K562 (cell line): ENCODE results near the gene DAPK2. TPM values are rescaled to one million over a fixed set of nuclear protein-coding genes. Genes with fewer than 3 reads are reported as not detected.

Experiments used
- ATAC-seq: fragments of 200-7000 bp; cut with Tn5 transposase; 3 replicates; pipeline ENCODE4 v1.9.1; 2020; ENCODE audit warnings: moderate library complexity
- BruUV-seq: library from RNA; stranded (reverse); fragments of 400-500 nt; replicated peaks from 2 replicates; lab custom pipeline; 2021; lab: Mats Ljungman, UMichigan
- CTCF ChIA-PET: fragments of 300-600 bp; formaldehyde crosslinking; extraction: SDS; loops from one replicate; lab custom pipeline; 2021; ENCODE audit warnings: low intra/inter-chr PET ratio; lab: Yijun Ruan, JAX
- POLR2A ChIA-PET: fragments of 300-600, 350-650 bp; sonication (Branson Sonifier 250); formaldehyde crosslinking; extraction: SDS; loops from one replicate; lab custom pipeline; 2021; ENCODE audit warnings: antibody characterized with exemption, inconsistent platforms; lab: Yijun Ruan, JAX
- DNase-seq, 4 experiments: peaks; one replicate each; pipeline versions ENCODE4 v3.0.0 to v3.0.0-alpha.2; 2011 to 2018; ENCODE audit warnings: low spot score in 3 of 4, mixed read lengths in 3 of 4; ENCODE audit errors: extremely low read depth in 1 of 4
- FAIRE-seq: peaks from 2 replicates; lab custom pipeline; 2011; peaks lifted over from hg19 to GRCh38; lab: Jason Lieb, UNC
- H2AFZ ChIP-seq: 2 replicates; pipeline ENCODE4 v1.6.0; 2011; ENCODE audit warnings: low read depth, low read length, control low read depth, inconsistent platforms
- H3K27ac ChIP-seq: fragments of 200-600 bp; 3 replicates; pipeline ENCODE4 v1.8.0; 2011; ENCODE audit warnings: low read depth, mild to moderate bottlenecking, control low read depth, inconsistent platforms, low read length, moderate library complexity, mixed read lengths; ENCODE audit errors: extremely low read depth
- H3K27me3 ChIP-seq, 2 experiments: fragments of 300-600 bp in 1 of 2; 2 replicates in 1 of 2; 3 replicates in 1 of 2; pipeline versions ENCODE4 v1.6.0 to v1.8.0; 2011; ENCODE audit warnings: inconsistent platforms in 2 of 2, low read length in 2 of 2, mild to moderate bottlenecking in 1 of 2, mixed read lengths in 1 of 2, moderate library complexity in 1 of 2; ENCODE audit not compliant: control insufficient read depth in 2 of 2, insufficient read depth in 2 of 2
- H3K36me3 ChIP-seq: fragments of 300-600 bp; 3 replicates; pipeline ENCODE4 v1.8.0; 2011; ENCODE audit warnings: mild to moderate bottlenecking, low read length, inconsistent platforms; ENCODE audit not compliant: control insufficient read depth, insufficient read depth
- H3K4me1 ChIP-seq, 2 experiments: fragments of 200-600 bp in 1 of 2; replicated peaks in 1 of 2; 2 replicates in 1 of 2; 3 replicates in 1 of 2; pipeline versions ENCODE4 v1.5.1 to v1.8.0; 2011; ENCODE audit warnings: inconsistent platforms in 2 of 2, low read length in 2 of 2, mild to moderate bottlenecking in 1 of 2, mixed read lengths in 1 of 2, moderate library complexity in 1 of 2; ENCODE audit not compliant: control insufficient read depth in 2 of 2, insufficient read depth in 2 of 2
- H3K4me2 ChIP-seq: 2 replicates; pipeline ENCODE4 v1.6.1; 2011; ENCODE audit warnings: low read length, control low read depth, inconsistent platforms, mixed read lengths; ENCODE audit not compliant: insufficient read depth
- H3K4me3 ChIP-seq: fragments of 200-600 bp; sonication (generic), shearing (Covaris generic); 2 replicates; pipeline ENCODE4 v1.5.1; 2016; ENCODE audit warnings: control low read depth, inconsistent platforms
- H3K79me2 ChIP-seq: fragments of 200-600 bp; 3 replicates; pipeline ENCODE4 v1.8.0; 2011; ENCODE audit warnings: low read length, inconsistent platforms; ENCODE audit not compliant: control insufficient read depth, insufficient read depth
- H3K9ac ChIP-seq, 2 experiments: 2 replicates each; pipeline versions ENCODE4 v1.6.0 to v1.6.1; 2011; ENCODE audit warnings: low read depth in 2 of 2, low read length in 2 of 2, control low read depth in 1 of 2, inconsistent platforms in 1 of 2, mild to moderate bottlenecking in 1 of 2, mixed read lengths in 1 of 2; ENCODE audit not compliant: insufficient read depth in 1 of 2
- H3K9me1 ChIP-seq: one replicate; pipeline ENCODE4 v1.6.0; 2011; ENCODE audit warnings: inconsistent platforms, mild to moderate bottlenecking, low read length, moderate library complexity; ENCODE audit not compliant: control insufficient read depth, insufficient read depth
- H3K9me3 ChIP-seq: replicated peaks from 2 replicates; pipeline ENCODE4 v1.5.1; 2011; ENCODE audit warnings: low read depth, low read length, inconsistent platforms; ENCODE audit not compliant: control insufficient read depth, insufficient read depth
- H4K20me1 ChIP-seq: replicated peaks from 2 replicates; pipeline ENCODE4 v1.6.1; 2011; ENCODE audit warnings: low read length, inconsistent platforms, mixed read lengths; ENCODE audit not compliant: control insufficient read depth, insufficient read depth
- BCOR ChIP-seq: fragments of 450-650 bp; IDR thresholded peaks from 2 replicates; pipeline ENCODE4 v1.6.1; 2016
- EZH2 ChIP-seq: IDR thresholded peaks from 2 replicates; pipeline ENCODE4 v1.6.1; 2012; ENCODE audit warnings: low read depth, mild to moderate bottlenecking, inconsistent platforms, low read length, borderline replicate concordance
- FOXP1 ChIP-seq: sonication (generic); formaldehyde crosslinking; IDR thresholded peaks from 2 replicates; pipeline ENCODE4 v1.8.0; 2022; ENCODE audit warnings: mild to moderate bottlenecking, missing genetic modification reagents
- GTF2A2 ChIP-seq: IDR thresholded peaks from 2 replicates; pipeline ENCODE4 v1.6.1; 2016; ENCODE audit warnings: mild to moderate bottlenecking, missing genetic modification characterization, missing compliant biosample characterization
- HSF4 ChIP-seq: fragments of 250-450 bp; sonication (Bioruptor Pico); IDR thresholded peaks from 2 replicates; pipeline ENCODE4 v2.1.2; 2022; ENCODE audit warnings: mild to moderate bottlenecking, moderate library complexity, borderline replicate concordance
- RBM14 ChIP-seq: fragments of 200-400 bp; formaldehyde crosslinking; IDR thresholded peaks from 2 replicates; pipeline ENCODE4 v1.6.1; 2018; ENCODE audit warnings: low read depth, mild to moderate bottlenecking, low read length, moderate library complexity, borderline replicate concordance; ENCODE audit not compliant: insufficient read depth
- SMAD3 ChIP-seq: fragments of 450-650 bp; formaldehyde crosslinking; conservative IDR thresholded peaks from 2 replicates; pipeline ENCODE4 v1.4.0; 2020; ENCODE audit warnings: mild to moderate bottlenecking
- STAT5A ChIP-seq: IDR thresholded peaks from 2 replicates; pipeline ENCODE4 v1.6.1; 2012; ENCODE audit warnings: low read length, inconsistent platforms, borderline replicate concordance
- TFAP4 ChIP-seq: sonication (generic); formaldehyde crosslinking; IDR thresholded peaks from 2 replicates; pipeline ENCODE4 v1.8.0; 2022; ENCODE audit warnings: missing genetic modification reagents, mild to moderate bottlenecking, moderate library complexity, borderline replicate concordance
- XRCC3 ChIP-seq: fragments of 450-650 bp; IDR thresholded peaks from 2 replicates; pipeline ENCODE4 v1.6.1; 2017; ENCODE audit warnings: mild to moderate bottlenecking, moderate library complexity
- ZNF280A ChIP-seq: fragments of 450-650 bp; IDR thresholded peaks from 2 replicates; pipeline ENCODE4 v1.6.1; 2018; ENCODE audit warnings: mild to moderate bottlenecking, low read depth; ENCODE audit not compliant: partially characterized antibody
- ZNF583 ChIP-seq: fragments of 250-450 bp; sonication (Bioruptor Pico); IDR thresholded peaks from 2 replicates; pipeline ENCODE4 v1.4.0; 2020
- WGBS: fragments of 100-300 bp; shearing (Covaris generic); methylation state at CpG from one replicate; pipeline ENCODE4 v1.1.6; 2016; ENCODE audit warnings: low coverage, mixed read lengths; ENCODE audit not compliant: insufficient coverage; ENCODE audit errors: missing lambda C conversion rate; 5-methylcytosine and 5-hydroxymethylcytosine counted together
- in situ Hi-C: fragments of 300-500 bp; cut with MboI; formaldehyde crosslinking; loops from 4 replicates; pipeline ENCODE4 v1.15.0; 2018; ENCODE audit warnings: inconsistent platforms, mixed read lengths
- intact Hi-C: fragments of 100-400 bp; cut with micrococcal nuclease; formaldehyde crosslinking; loops from 2 replicates; pipeline ENCODE4 v1.14.2; 2022
- polyA plus RNA-seq, 8 experiments: library from polyadenylated mRNA; depleted of rRNA in 4 of 8; stranded (reverse) in 5 of 8; unstranded in 3 of 8; fragments of >200 nt; fragmentation: Nextera tagmentation in 2 of 8; fragmentation: Illumina TruSeq in 1 of 8; extraction: Ambion mirVana in 2 of 8; extraction: Trizol in 1 of 8; gene quantifications; 2 replicates each; pipeline versions ENCODE4 v1.2.1 to v1.2.3, GENCODE V29; 2011 to 2014; ENCODE audit warnings: inconsistent platforms in 1 of 8, missing spikeins in 1 of 8
- total RNA-seq, 7 experiments: library from RNA; depleted of rRNA in 6 of 7; stranded (reverse); fragments of >200 nt in 6 of 7; fragmentation: Illumina TruSeq in 2 of 7; extraction: Trizol in 2 of 7; gene quantifications; 2 replicates each; pipeline versions ENCODE4 v1.2.1 to v1.2.3, GENCODE V29; 2011 to 2021; ENCODE audit warnings: low replicate concordance in 1 of 7
- TF ChIP-seq, protein P1 (sequence below): fragments of 450-650 bp; formaldehyde crosslinking; IDR thresholded peaks from 2 replicates; pipeline ENCODE4 v1.4.0; 2022; ENCODE audit warnings: missing genetic modification characterization

DAPK2 gene
- total and polyA plus RNA-seq, 9 of the 15 experiments (the other 6 are each of a cell fraction or from before 2014, with no cell fraction given) = 0.14 to 5.2 (median 2.2) TPM

- CTCF ChIA-PET = no interaction called here
- Histone ChIP-seq H3K36me3 (no peaks in the 10 kb centered on the region), H2AFZ (no peak overlapping the region), H3K9me1 (no peaks in the 10 kb centered on the region), H3K4me1 (peaks cover 3% of the 10 kb centered on the region in 2 experiments; a peak in 4 of 5 replicates), H3K9me3 (no peaks in the 10 kb centered on the region), H3K4me3 (no peak overlapping the region), H3K27ac (no peak overlapping the region), H4K20me1 (no peaks in the 10 kb centered on the region), H3K9ac (0 out of 4 replicates have a peak overlapping the region, but pooled peaks of 1 of the 2 experiments have one; percentile 27), H3K4me2 (no peak overlapping the region), H3K79me2 (no peaks in the 10 kb centered on the region), H3K27me3 (no peaks in the 10 kb centered on the region)
- BruUV-seq = no TSS peak
- in situ Hi-C loops (no loop called here), intact Hi-C loops (loop anchor here (10.0 kb wide), 1 partner anchor 64 kb away; no protein-coding TSS in a partner anchor)
- no peak for DNase-seq
- no peak for FAIRE-seq
- POLR2A ChIA-PET = interaction anchor here (0.6 to 1.0 kb wide), 3 partner anchors 10 to 1415 kb away, joined by 3 to 5 read pairs (median 4); no protein-coding TSS in a partner anchor
- peak; percentile 37; the same call in 2 of the 3 replicates for ATAC-seq
- 3% methylated on average over 3 of the region's 3 CpGs for WGBS
- TF ChIP-seq SMAD3 (CRISPR knock-in tag) (no peak), TFAP4 (peak; percentile 12; the same call in 1 of the 2 replicates)
Measured at GRCh38 chr15:63999177-63999576, 47.1 kb downstream of the DAPK2 start.

DNA sequence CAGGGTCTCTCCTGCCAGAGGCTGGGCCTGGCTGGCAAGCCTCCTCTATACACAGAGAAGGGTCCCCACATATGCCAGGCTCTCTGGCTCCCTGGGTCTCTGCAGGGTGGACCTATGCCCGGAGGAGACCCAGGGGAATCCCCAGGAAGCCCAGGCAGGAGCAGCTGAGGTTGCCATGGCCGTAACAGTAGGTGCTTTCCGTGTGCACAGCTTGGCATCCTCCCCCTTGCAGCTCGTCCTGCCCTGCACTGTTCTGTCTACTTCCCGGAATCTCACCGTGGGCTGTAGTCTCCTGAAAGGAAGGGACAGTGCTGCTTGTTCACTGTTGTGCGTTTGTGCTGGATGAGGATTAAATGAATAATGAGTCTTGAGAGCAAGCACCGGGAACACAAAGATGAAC, 47.8 kb downstream of the DAPK2 start:
- FAIRE-seq = no peak
- no peak overlapping the region for H2AFZ ChIP-seq
- no peaks in the 10 kb centered on the region for H3K36me3 ChIP-seq
- intact Hi-C loops (loop anchor here (10.0 kb wide), 1 partner anchor 64 kb away; no protein-coding TSS in a partner anchor), in situ Hi-C loops (no loop called here)
- H4K20me1 ChIP-seq = no peaks in the 10 kb centered on the region
- H3K9ac ChIP-seq = no peak overlapping the region
- no peak overlapping the region for H3K27ac ChIP-seq
- H3K9me1 ChIP-seq = no peaks in the 10 kb centered on the region
- no peak overlapping the region for H3K4me3 ChIP-seq
- no peaks in the 10 kb centered on the region for H3K9me3 ChIP-seq
- peaks cover 2 to 3% of the 10 kb centered on the region in 2 experiments; a peak in 3 of 5 replicates for H3K4me1 ChIP-seq
- 37% methylated on average over 8 of the region's 8 CpGs for WGBS
- no peaks in the 10 kb centered on the region for H3K27me3 ChIP-seq
- DNase-seq = no peak
- no TSS peak for BruUV-seq
- ATAC-seq = no peak
- CTCF ChIA-PET = no interaction called here
- H3K4me2 ChIP-seq = no peak overlapping the region
- no peaks in the 10 kb centered on the region for H3K79me2 ChIP-seq
- POLR2A ChIA-PET = interaction anchor here (0.5 to 1.0 kb wide), 2 partner anchors 12 to 94 kb away, joined by 3 to 4 read pairs; no protein-coding TSS in a partner anchor
- no peak for TF ChIP-seq ZNF280A
- TF ChIP-seq, protein P1, sequence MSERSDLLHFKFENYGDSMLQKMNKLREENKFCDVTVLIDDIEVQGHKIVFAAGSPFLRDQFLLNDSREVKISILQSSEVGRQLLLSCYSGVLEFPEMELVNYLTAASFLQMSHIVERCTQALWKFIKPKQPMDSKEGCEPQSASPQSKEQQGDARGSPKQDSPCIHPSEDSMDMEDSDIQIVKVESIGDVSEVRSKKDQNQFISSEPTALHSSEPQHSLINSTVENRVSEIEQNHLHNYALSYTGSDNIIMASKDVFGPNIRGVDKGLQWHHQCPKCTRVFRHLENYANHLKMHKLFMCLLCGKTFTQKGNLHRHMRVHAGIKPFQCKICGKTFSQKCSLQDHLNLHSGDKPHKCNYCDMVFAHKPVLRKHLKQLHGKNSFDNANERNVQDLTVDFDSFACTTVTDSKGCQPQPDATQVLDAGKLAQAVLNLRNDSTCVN (CRISPR knock-in tag) = no peak
- TF ChIP-seq STAT5A = no peak
- TF ChIP-seq FOXP1 = no peak
- TF ChIP-seq HSF4 = no peak
- TF ChIP-seq RBM14 = no peak
- no peak for TF ChIP-seq EZH2
- TF ChIP-seq GTF2A2 = no peak
- TF ChIP-seq BCOR = no peak
- TF ChIP-seq ZNF583 (CRISPR knock-in tag) = no peak
- no peak for TF ChIP-seq XRCC3
